Measurements from ENCODE around the gene SLC4A9. TPM values are rescaled to one million over a fixed set of nuclear protein-coding genes. Genes with fewer than 3 reads are reported as not detected.

Gene SLC4A9
- total RNA-seq, 4 donors from 2014 or later: 0.29 to 0.45 (median 0.29) TPM; not detected in 1

DNA sequence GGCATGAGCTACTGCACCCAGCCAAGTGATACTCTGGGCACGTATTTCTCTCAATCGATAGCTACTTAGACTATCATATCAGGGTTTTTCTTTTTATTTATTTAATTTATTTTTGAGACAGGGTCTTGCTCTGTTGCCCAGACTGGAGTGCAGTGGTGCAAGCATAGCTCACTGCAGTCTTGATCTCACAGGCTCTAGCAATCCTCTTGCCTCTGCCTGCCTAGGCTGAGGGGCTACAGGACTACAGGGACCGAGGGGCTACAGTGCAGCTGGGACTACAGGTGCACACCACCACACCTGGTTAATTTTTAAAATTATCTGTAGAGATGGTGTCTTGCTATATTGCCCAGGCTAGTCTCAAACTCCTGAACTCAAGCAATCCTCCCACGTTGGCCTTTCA, 21.4 kb downstream of the SLC4A9 start:
- Histone ChIP-seq H3K27me3 (no peaks in the 10 kb centered on the region), H3K9me3 (no peaks in the 10 kb centered on the region)
- intact Hi-C loops (cut with DNase I): no loop called here

DNA sequence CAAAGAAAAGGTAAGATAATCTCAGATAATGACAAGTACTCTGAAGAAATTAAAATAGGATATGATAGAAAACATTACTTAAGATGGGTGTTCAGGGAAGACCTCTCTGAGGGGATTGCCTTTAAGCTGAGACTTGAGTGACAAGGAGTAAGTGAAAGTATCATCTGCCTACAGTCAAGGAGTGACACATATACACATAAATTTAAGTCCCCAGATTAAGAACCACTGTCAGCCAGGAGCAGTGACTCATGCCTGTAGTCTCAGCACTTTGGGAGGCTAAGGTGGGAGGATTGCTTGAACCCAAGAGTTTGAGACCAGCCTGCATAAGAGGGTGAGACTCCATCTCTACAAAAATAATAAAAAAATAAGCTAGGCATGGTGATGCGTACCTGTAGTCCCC, 22.0 kb downstream of the SLC4A9 start:
- WGBS, 2 donors: 91 to 92% methylated on average over 1 of the region's 1 CpG
- Histone ChIP-seq H3K36me3 (no peaks in the 10 kb centered on the region), H3K27ac (no peak overlapping the region), H3K4me3 (replicated peaks in 1 of 3) (no peak overlapping the region), H3K4me1 (no peaks in the 10 kb centered on the region), H3K9me3 (no peaks in the 10 kb centered on the region), H3K27me3 (no peaks in the 10 kb centered on the region)
- TF ChIP-seq, protein P1, sequence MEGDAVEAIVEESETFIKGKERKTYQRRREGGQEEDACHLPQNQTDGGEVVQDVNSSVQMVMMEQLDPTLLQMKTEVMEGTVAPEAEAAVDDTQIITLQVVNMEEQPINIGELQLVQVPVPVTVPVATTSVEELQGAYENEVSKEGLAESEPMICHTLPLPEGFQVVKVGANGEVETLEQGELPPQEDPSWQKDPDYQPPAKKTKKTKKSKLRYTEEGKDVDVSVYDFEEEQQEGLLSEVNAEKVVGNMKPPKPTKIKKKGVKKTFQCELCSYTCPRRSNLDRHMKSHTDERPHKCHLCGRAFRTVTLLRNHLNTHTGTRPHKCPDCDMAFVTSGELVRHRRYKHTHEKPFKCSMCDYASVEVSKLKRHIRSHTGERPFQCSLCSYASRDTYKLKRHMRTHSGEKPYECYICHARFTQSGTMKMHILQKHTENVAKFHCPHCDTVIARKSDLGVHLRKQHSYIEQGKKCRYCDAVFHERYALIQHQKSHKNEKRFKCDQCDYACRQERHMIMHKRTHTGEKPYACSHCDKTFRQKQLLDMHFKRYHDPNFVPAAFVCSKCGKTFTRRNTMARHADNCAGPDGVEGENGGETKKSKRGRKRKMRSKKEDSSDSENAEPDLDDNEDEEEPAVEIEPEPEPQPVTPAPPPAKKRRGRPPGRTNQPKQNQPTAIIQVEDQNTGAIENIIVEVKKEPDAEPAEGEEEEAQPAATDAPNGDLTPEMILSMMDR (IDR thresholded peaks at IDR 0.05): no peak
- no peak for TF ChIP-seq POLR2A (IDR thresholded peaks at IDR 0.05)
- intact Hi-C loops (cut with DNase I): no loop called here
- DNase-seq: no peak

More for the DNA sequence above, 21.4 kb downstream of the SLC4A9 start:
- H3K36me3 ChIP-seq: no peaks in the 10 kb centered on the region
- WGBS, 2 donors: 87 to 96% methylated on average over 4 of the region's 4 CpGs
- no peaks in the 10 kb centered on the region for H3K4me1 ChIP-seq
- DNase-seq: no peak
- no peak overlapping the region for H3K4me3 ChIP-seq (replicated peaks in 1 of 3)
- no peak overlapping the region for H3K27ac ChIP-seq
- TF ChIP-seq POLR2A (IDR thresholded peaks at IDR 0.05): no peak
- TF ChIP-seq, protein P1 (IDR thresholded peaks at IDR 0.05): no peak

DNA sequence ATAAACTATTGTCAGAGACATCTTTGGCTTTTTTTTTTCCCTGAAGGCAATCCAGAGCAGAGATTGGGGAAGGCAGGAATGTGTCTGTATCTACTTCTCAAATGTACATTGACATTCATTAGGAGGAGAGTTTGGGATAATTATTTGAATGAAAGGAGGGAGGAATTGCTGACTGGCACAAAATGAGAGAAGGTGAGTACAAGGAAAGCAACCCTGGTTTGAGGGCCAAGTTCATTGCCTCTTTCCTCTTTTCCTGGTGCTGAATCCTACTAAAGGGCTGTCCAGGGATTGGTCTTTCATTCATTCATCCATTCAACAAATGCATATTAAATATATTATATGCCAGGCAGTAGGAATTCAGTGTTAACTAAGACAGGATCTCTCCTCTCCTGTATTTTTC, 22.9 kb downstream of the SLC4A9 start:
- intact Hi-C loops (cut with DNase I): no loop called here
- H3K27me3 ChIP-seq: no peaks in the 10 kb centered on the region
- no peak for DNase-seq
- no peak overlapping the region for H3K4me3 ChIP-seq (replicated peaks in 1 of 3)
- H3K27ac ChIP-seq: no peak overlapping the region
- H3K9me3 ChIP-seq: no peaks in the 10 kb centered on the region
- no peaks in the 10 kb centered on the region for H3K4me1 ChIP-seq
- no peaks in the 10 kb centered on the region for H3K36me3 ChIP-seq
- TF ChIP-seq POLR2A (IDR thresholded peaks at IDR 0.05): no peak
- TF ChIP-seq, protein P1 (IDR thresholded peaks at IDR 0.05): no peak

DNA sequence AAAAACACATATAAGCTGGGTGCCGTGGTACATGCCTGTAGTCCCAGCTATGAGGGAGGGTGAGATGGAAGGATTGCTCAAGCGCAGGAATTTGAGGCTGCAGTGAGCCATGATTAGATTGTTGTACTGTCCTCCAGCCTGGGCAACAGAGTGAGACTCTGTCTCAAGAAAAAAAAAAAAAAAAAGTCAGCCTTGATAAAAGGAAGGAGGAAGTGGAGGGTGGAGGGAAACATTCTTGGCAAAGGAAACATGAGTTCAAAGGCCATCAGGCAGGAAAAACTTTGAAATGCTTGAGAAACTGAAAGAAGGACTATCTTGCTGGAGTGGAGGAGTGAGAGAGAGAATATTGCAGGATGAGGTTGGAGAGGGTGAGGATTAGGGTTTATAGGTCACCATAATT, 23.3 kb downstream of the SLC4A9 start:
- TF ChIP-seq, protein P1 (IDR thresholded peaks at IDR 0.05): no peak
- TF ChIP-seq POLR2A (IDR thresholded peaks at IDR 0.05): no peak
- no peak overlapping the region for H3K4me3 ChIP-seq (replicated peaks in 1 of 3)
- intact Hi-C loops (cut with DNase I): no loop called here
- no peaks in the 10 kb centered on the region for H3K9me3 ChIP-seq
- DNase-seq: no peak
- WGBS, 2 donors: 72 to 76% methylated on average over 2 of the region's 2 CpGs
- H3K27me3 ChIP-seq: no peaks in the 10 kb centered on the region
- no peaks in the 10 kb centered on the region for H3K4me1 ChIP-seq
- H3K36me3 ChIP-seq: no peaks in the 10 kb centered on the region
- H3K27ac ChIP-seq: no peak overlapping the region

DNA sequence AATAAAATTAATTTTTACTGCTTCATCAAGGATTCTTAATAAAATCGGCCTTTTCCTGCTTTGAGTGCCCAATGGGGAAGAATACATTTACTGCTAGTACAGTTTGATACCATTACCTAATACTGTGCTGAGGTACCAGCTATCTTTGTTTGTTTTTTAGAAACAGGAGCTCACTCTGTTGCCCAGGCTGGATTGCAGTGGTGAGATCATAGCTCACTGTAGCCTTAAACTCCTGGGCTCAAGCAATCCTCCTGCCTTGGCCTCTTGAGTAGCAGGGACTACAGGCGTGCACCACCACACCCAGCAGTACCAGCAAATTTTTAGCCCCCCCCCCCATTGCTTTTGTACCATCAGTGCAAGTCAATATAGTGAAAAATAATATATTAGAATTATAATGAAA, 28.1 kb downstream of the SLC4A9 start:
- Histone ChIP-seq H3K36me3 (no peaks in the 10 kb centered on the region), H3K27ac (no peak overlapping the region), H3K4me1 (no peaks in the 10 kb centered on the region), H3K27me3 (no peaks in the 10 kb centered on the region), H3K4me3 (replicated peaks in 1 of 3) (no peak overlapping the region), H3K9me3 (no peaks in the 10 kb centered on the region)
- no peak for TF ChIP-seq POLR2A (IDR thresholded peaks at IDR 0.05)
- TF ChIP-seq, protein P1 (IDR thresholded peaks at IDR 0.05): no peak
- intact Hi-C loops (cut with DNase I): no loop called here
- DNase-seq: no peak
- WGBS, 2 donors: 92 to 96% methylated on average over 2 of the region's 2 CpGs
